ENCODE data around the gene KCNQ1.

Gene KCNQ1, protein sequence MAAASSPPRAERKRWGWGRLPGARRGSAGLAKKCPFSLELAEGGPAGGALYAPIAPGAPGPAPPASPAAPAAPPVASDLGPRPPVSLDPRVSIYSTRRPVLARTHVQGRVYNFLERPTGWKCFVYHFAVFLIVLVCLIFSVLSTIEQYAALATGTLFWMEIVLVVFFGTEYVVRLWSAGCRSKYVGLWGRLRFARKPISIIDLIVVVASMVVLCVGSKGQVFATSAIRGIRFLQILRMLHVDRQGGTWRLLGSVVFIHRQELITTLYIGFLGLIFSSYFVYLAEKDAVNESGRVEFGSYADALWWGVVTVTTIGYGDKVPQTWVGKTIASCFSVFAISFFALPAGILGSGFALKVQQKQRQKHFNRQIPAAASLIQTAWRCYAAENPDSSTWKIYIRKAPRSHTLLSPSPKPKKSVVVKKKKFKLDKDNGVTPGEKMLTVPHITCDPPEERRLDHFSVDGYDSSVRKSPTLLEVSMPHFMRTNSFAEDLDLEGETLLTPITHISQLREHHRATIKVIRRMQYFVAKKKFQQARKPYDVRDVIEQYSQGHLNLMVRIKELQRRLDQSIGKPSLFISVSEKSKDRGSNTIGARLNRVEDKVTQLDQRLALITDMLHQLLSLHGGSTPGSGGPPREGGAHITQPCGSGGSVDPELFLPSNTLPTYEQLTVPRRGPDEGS

DNA sequence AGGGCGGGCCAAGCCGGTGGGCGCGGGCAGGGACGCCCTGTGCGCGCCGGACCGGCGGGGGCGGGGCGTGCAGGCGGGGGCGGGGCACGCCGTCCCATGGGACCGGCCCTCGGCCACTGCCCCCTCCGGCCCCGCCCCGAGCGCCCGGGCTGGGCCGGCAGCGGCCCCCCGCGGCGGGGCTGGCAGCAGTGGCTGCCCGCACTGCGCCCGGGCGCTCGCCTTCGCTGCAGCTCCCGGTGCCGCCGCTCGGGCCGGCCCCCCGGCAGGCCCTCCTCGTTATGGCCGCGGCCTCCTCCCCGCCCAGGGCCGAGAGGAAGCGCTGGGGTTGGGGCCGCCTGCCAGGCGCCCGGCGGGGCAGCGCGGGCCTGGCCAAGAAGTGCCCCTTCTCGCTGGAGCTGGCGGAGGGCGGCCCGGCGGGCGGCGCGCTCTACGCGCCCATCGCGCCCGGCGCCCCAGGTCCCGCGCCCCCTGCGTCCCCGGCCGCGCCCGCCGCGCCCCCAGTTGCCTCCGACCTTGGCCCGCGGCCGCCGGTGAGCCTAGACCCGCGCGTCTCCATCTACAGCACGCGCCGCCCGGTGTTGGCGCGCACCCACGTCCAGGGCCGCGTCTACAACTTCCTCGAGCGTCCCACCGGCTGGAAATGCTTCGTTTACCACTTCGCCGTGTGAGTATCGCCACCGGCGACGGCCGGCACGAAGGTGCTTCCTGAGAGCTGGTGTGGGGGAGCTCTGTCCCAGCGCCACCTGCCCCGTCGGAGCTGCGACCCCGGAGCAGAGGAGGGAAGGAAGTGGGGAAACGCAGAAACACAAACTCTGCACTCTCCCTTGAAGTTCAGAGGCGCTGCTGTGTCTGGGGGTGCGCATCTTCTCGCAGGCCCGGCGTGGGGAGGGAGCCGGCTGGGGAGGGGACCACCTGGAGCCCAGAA lies at the start of gene KCNQ1:
Gene KCNQ1 (plus strand): TSS at position 188 of the 925 bp plus-strand sequence. CDS start 91 bp downstream, at position 279.
- no peak for DNase-seq

DNA sequence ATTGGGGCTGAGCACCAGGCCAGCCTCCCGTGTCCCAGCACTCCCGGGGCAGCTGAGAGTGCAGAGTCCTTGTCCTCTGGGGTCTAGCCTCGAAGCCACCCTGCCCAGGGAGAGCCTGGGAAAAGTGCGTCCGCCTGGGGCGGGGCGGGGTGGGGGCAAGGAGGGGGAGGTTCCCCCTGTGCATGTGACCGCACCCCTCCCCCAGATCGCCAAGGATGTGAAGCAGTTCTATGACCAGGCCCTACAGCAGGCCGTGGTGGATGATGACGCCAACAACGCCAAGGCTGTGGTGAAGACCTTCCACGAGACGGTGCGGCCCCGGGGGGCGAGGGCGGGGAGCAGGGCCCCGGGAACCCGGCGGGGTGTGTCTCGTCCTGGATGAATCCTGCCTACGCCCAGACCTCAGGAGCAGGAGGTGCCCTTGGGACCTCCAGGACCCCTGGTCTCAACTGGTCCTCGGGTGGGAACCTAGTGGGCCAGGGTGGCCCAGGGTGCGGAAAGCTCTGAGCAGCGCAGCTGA lies 49.5 kb upstream of the KCNQ1 start:
- no peak for DNase-seq

DNA sequence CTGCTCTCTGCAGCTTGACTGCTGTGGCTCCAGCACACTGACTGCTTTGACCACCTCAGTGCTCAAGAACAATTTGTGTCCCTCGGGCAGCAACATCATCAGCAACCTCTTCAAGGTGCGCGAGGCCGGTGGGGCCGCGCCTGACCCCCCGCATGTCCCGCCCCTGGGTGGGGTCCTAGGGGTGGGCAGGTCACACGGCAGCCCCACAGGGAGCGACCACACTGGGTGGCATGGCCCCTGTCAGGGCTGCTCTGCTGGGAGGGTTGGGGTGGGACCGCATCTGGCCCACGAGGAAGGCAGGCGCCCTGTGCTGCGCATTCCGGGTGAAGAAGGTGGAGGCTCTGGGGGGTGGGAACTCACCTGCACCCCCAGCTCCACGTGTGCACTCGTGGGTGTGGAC lies 49.0 kb upstream of the KCNQ1 start:
- no peak for DNase-seq

DNA sequence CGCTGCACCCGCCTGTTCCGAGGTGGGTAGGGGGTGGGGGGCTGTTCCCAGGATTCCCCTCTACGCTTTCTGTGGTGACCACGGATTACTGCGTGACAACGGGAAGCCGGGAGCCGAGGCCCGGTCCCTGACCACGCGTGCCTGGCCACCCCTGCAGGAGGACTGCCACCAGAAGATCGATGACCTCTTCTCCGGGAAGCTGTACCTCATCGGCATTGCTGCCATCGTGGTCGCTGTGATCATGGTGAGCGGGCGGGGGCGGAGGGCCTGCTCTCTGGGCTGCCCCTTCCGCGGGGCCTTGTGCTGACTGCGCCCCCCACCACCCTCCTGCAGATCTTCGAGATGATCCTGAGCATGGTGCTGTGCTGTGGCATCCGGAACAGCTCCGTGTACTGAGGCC lies 48.3 kb upstream of the KCNQ1 start:
- no peak for DNase-seq

DNA sequence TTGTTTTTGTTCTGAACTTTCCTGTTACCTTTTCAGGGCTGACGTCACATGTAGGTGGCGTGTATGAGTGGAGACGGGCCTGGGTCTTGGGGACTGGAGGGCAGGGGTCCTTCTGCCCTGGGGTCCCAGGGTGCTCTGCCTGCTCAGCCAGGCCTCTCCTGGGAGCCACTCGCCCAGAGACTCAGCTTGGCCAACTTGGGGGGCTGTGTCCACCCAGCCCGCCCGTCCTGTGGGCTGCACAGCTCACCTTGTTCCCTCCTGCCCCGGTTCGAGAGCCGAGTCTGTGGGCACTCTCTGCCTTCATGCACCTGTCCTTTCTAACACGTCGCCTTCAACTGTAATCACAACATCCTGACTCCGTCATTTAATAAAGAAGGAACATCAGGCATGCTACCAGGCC lies 47.8 kb upstream of the KCNQ1 start:
- no peak for DNase-seq

DNA sequence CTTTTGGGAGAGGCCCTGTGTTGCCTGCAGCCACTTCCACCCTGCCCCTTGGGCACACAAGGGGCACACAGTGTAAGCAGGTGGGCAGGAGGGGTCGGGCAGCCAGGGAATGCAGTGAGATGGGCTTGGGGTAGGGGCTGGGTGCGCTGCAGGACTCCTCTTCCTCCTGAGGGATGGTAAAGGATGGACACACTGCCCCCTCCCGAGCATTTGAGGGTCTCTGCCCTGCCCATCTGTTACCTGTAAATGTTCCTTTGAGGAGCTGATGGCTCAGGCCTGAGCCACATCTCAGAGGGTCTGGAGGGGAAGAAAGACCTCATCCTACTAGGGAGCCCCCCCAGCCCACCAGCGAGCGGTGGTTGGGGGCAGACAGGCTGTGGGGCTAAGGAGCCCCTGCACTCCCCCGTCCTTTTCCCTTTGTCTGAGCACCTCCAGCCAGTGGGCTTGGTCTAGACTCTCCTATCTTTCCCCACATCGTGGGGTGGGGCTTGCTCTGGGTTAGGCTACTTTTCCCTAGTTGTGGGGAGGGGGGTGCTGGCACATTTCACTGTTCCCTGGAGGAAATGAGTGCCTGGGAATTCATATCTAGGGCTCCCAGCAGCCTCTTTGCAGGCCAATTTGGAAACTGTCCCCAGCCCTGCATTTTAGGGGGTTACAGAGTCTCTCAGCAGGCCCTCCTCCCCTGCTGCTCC lies 46.0 kb upstream of the KCNQ1 start:
- DNase-seq, result no peak

DNA sequence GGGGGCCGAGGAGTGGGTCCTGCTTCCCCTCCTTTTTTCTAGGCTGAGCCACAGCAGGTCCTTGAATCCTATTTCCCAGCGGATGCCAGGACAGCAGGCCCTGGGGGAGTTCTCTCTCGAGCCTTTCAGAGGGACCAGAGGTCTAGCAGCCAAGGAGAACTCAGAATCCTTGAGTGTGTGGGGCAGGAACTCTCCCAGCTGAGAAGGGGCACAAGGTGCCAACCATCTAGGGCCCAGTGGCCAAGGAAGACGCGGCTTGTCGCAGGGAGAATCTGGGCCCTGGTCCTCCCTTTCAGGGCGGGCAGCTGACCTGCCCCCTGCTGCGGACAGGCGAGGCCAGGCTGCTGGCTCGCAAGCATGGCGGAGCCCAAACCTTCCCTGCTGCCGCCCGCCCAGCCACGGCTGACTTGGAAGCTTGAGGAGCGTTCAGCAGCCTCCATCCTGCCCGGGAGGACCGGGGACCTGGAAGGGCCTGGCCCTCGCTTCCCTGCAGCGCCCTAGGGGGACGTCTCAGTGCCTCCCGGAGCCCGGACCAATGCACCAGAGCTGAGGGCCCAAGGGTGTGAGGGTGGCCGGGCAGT lies 45.2 kb upstream of the KCNQ1 start:
- DNase-seq, result no peak

DNA sequence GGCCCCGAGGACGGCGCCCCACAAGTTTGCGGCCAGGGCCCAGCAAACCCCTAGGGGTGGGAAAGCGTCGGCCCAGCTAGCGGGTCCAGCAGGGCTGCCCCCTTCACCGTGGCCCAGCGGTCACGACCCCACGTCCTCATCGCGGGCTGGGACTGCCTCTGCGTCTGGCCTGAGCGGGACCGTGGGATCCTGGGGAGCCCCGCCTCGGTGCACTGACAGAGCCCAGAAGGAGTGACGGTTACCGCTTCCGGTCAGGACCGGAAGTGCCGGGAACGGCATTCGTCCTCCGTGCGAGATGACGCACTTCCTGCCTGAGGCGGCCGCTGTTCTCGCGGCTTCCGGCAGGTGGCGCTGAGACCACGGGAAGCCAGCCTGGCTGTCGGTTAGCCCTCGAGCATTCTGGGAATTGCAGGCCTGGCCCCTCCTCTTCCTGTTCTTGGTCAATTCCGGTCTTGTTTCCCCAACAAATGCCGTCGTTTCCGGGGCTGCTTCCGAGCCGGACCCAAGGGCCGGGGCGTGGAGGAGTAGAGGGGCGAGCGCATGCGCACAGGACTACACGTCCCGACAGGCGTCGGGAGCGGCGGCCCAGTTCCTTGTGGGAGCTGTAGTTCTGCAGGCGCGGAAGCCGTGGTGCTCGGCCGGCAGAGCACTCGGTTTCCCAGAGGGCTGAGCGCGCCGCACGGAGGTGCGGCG lies 44.6 kb upstream of the KCNQ1 start, which contains the start of gene TSSC4:
Gene TSSC4 (plus strand): TSS at position 682 of the 693 bp plus-strand sequence. CDS start 1,884 bp downstream, outside the sequence.
- DNase-seq, result peak; percentile 90

DNA sequence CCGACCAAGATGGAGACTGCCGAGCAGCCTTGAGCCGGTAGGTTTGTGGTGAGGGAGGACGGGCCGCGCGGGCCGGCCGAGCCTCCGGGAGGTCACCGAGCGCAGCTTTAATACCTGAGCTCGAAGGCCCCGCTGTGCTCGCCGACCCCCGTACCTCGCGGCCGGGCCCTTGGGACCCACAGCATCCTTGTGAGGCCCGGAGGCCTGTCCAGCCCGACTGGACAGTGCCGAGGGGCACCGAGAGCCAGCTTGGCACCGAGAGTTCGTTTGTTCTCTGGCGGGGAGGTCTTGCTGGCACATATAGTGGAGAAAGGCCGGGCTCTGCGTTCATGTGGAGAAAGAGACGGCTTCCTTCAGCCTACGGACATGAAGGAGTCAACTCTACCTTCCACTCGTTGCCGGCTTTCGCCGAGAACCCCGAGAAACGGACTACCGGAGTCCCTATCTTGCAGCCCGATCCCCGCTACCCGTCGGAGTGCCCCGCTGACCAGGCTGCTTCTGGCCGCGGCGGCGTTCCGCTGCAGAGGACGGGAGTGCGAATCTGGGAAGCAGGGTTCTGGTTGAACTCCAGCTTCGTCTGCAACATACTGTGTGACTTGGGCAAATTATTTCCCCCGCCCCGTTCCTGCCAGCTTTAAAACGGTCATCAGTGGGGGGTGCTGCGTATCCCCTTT lies 43.9 kb upstream of the KCNQ1 start:
- no peak for DNase-seq

DNA sequence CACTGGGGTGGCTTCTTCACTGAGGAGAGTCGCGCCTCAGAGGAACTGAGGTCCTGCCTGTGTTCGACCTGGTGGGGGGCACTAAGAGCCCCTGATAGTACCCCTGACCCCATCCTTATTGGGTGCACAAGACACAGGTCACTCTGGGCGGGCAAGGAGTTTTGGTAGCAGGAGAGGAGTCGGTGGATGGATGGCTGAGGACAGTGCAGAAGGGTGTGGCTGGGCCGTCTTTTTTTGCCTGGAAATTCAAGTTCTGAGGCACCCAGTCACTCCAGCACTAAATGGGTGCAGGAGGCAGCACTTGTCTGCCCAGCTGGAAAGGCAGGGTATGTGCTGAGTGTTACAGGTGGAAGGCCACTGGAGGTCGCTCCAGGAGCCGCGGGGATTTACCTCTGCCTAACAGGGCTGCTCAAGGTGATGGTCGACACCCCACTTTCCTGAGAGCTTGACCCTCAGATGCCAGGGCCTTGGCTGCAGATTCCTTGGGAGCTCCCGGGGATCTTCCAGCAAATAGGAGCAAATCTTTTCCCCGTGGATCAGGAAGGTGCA lies 43.3 kb upstream of the KCNQ1 start:
- DNase-seq, result no peak

DNA sequence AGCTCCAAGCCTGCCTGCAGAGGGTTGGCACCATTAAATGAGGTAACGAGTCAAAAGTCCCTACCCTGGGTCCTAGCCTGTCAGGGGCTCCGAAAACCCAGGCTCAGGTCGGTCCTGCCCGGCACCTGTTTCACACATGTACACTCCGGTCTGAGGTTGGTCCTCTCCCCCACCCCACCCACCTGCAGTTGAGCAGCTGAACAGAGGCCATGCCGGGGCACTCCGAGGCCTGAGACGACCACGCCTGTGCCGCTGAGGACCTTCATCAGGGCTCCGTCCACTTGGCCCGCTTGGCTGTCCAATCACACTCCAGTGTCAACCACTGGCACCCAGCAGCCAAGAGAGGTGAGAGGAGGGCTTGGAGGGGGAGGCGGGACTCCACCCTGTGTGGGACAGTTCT lies 42.7 kb upstream of the KCNQ1 start:
- no peak for DNase-seq

DNA sequence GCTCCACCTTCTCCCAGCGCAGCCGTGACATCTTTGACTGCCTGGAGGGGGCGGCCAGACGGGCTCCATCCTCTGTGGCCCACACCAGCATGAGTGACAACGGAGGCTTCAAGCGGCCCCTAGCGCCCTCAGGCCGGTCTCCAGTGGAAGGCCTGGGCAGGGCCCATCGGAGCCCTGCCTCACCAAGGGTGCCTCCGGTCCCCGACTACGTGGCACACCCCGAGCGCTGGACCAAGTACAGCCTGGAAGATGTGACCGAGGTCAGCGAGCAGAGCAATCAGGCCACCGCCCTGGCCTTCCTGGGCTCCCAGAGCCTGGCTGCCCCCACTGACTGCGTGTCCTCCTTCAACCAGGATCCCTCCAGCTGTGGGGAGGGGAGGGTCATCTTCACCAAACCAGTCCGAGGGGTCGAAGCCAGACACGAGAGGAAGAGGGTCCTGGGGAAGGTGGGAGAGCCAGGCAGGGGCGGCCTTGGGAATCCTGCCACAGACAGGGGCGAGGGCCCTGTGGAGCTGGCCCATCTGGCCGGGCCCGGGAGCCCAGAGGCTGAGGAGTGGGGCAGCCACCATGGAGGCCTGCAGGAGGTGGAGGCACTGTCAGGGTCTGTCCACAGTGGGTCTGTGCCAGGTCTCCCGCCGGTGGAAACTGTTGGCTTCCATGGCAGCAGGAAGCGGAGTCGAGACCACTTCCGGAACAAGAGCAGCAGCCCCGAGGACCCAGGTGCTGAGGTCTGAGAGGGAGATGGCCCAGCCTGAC lies 41.7 kb upstream of the KCNQ1 start:
- no peak for DNase-seq

DNA sequence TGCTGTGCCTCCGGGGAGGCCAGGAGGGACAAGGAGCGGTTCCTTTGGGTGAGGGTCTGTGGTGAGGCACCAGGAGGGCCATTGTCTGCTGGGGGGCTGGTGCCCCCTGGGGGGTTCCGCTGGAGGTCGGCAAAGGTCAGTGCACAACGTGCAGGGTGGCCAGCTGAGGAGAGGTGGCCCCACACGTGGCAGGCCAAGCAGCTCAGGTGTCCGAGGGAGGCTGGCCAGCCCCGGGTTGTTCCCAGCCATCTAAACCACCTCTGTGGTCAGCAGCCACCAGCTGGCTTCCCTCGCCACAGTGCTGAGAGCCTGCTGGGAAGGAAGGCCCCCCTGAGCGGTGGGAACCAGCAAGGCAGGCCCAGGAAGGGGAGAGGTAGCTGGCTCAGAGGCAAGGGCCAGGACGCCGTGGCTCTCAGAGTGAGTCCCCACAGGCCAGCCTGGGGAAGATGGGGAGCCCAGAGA lies 40.0 kb upstream of the KCNQ1 start:
- DNase-seq, result no peak

DNA sequence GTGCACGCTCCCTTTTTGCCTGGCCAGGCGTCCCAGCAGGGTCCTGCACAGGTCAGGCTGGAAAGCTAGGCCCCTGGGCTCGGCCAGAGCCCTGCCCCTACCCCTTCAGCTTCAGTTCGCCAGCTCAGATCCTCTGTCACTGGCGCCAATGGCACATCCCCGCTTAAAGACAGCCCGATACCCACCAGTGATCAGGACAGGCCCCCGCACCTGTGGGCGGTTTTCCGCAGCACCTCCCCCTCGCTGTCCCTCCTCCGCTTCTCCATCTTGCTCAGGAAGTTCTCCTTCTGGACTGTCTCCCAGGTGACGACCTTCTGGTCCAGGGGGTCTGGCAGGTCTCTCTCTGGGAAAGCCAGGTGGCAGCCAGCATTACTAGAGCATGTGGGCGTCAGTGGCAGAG lies 38.4 kb upstream of the KCNQ1 start:
- no peak for DNase-seq

DNA sequence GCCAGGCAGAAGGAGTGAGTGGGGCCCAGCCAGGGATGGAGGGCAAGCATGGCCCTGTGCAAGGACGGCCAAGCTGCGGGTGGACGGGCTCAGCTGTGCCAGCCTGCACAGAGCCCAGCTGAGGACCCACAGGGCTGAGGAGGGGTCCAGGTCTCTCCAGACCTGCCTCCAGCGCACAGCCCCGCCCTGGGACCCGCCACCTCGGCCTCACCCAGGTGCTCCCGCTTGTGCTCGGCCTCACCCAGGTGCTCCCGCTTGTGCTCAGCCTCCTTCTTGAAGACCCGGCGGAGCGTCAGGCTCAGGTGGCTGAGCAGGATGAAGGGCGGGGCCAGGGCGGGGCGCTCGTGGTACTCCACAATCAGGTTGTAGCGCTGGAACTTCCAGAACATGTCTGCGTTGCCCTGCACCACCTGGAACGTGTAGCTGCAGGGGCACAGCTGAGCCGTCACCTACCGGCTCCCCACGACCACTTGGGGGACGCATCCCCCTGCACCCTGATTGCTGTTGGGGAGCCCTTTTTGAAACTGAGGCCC lies 37.9 kb upstream of the KCNQ1 start:
- DNase-seq, result no peak

DNA sequence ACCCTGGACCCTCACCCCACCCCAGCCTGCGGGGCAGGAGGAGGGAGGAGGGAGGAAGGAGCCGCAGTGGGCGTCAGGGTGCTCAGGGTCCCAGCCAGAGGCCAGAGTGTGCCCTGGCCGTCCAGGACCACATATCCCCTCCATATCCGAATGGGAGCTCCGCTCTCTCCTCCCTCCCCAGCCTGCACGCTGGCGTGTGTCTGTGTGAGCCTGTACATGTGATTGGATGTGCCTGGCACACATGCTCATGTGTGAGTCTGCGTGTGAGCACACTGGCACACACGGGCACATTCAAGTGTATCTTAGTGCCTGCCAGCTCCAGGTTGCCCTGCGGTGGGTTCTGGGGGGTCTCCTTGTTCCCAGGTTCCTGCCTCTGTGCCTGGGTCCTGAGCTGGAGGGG lies 36.1 kb upstream of the KCNQ1 start:
- no peak for DNase-seq

DNA sequence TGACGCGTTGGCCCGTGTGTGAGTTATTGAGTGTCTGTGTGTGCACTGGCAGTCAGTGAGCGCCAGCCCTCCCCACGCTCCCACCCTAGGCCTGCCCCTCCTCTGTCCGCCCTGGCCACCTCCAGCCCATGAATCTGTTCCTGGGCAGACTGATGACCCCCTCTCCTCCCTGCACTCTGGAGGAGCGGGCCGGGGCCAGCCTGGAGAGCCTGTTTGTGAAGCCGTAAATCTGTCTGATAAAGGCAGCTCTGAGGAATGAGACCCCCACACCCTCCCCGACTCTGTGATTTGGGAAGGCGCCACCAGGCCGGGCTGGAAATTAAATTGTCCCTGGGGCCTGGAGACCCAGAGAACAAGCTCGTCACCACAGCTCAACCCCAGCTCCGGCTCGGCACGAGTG lies 35.7 kb upstream of the KCNQ1 start:
- no peak for DNase-seq

DNA sequence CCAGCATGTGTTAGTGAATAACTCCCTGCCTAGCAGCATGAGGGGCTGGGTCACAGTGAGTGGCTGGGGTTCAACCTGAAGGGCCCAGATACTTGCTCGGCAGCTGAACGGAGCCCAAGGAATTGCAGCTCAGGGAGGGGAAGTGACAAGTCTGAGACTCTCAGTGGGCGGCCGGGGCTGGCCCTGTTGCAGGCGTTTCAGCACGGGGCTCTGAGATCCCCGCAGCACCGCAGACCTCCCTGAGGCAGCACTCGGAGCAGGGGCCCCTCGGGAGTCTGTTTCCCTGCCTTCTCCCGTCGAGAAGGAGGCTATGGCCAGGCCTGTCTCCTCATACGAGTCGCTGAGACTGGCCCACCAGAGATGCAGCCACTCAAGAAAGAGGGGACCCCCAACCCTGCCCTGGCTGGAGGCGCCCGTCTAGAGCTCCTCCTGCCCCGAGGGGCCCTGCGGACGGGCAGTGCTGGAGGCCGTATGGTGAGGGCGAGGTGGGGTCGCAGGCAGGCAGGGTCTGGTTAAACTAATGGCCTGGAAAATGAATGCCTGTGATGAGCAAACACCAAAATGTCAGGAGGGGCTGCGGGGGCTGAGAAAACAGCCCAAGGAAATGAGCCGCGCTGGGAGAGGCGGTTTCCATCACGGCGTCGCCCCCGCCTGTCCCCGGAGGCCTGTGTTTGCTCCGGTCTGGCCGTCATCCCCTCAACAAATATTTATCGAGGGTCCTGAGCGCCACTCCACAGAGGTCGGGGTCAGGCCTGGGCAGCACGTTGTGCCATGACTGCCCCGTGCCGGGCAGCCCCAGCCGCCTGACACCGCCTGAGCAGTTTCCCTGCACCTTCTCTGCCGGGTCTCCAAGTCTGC lies 35.0 kb upstream of the KCNQ1 start:
- DNase-seq, result no peak

Data from GOT3 (cell line).